ENCODE results near the gene ZNF800.

Gene ZNF800

GRCh38 chr7:127378537-127378936 is 14.0 kb downstream of the ZNF800 start:
- H3K36me3 ChIP-seq (ENCODE audit: control insufficient read depth, insufficient read depth, low read length): peaks cover 1% of the 10 kb centered on the region; the same call in 1 of the 2 replicates
- no peak overlapping the region for H3K4me3 ChIP-seq (replicated peaks; ENCODE audit: low read depth, low read length)
- H3K27me3 ChIP-seq (replicated peaks; ENCODE audit: control insufficient read depth, insufficient read depth, low read length): no peaks in the 10 kb centered on the region
- no peak for TF ChIP-seq CTCF (IDR thresholded peaks at IDR 0.05; ENCODE audit: insufficient read depth, low read length, poor library complexity, severe bottlenecking)
- no peak for DNase-seq (ENCODE audit: extremely low read depth, insufficient read length)

GRCh38 chr7:127377425-127377824 is 15.1 kb downstream of the ZNF800 start:
- H3K27me3 ChIP-seq (replicated peaks; ENCODE audit: control insufficient read depth, insufficient read depth, low read length): no peaks in the 10 kb centered on the region
- no peak overlapping the region for H3K4me3 ChIP-seq (replicated peaks; ENCODE audit: low read depth, low read length)
- DNase-seq (ENCODE audit: extremely low read depth, insufficient read length): no peak
- TF ChIP-seq CTCF (IDR thresholded peaks at IDR 0.05; ENCODE audit: insufficient read depth, low read length, poor library complexity, severe bottlenecking): no peak
- H3K36me3 ChIP-seq (ENCODE audit: control insufficient read depth, insufficient read depth, low read length): peaks cover 1% of the 10 kb centered on the region; the same call in 1 of the 2 replicates

- Histone ChIP-seq H3K36me3 (ENCODE audit: control insufficient read depth, insufficient read depth, low read length) (peaks cover 1% of the 10 kb centered on the region), H3K27me3 (replicated peaks; ENCODE audit: control insufficient read depth, insufficient read depth, low read length) (no peaks in the 10 kb centered on the region), H3K4me3 (replicated peaks; ENCODE audit: low read depth, low read length) (no peak overlapping the region)
- TF ChIP-seq CTCF (IDR thresholded peaks at IDR 0.05; ENCODE audit: insufficient read depth, low read length, poor library complexity, severe bottlenecking): no peak
- no peak for DNase-seq (ENCODE audit: extremely low read depth, insufficient read length)
Observed at GRCh38 chr7:127375631-127376030, 16.9 kb downstream of the ZNF800 start.

- Histone ChIP-seq H3K36me3 (ENCODE audit: control insufficient read depth, insufficient read depth, low read length) (no peaks in the 10 kb centered on the region; the same call in none of the 2 replicates), H3K4me3 (replicated peaks; ENCODE audit: low read depth, low read length) (no peak overlapping the region), H3K27me3 (replicated peaks; ENCODE audit: control insufficient read depth, insufficient read depth, low read length) (no peaks in the 10 kb centered on the region)
- DNase-seq (ENCODE audit: extremely low read depth, insufficient read length): no peak
- TF ChIP-seq CTCF (IDR thresholded peaks at IDR 0.05; ENCODE audit: insufficient read depth, low read length, poor library complexity, severe bottlenecking): no peak
Observed at GRCh38 chr7:127367679-127368078, 24.8 kb downstream of the ZNF800 start.

- Histone ChIP-seq H3K4me3 (replicated peaks; ENCODE audit: low read depth, low read length) (no peak overlapping the region), H3K27me3 (replicated peaks; ENCODE audit: control insufficient read depth, insufficient read depth, low read length) (no peaks in the 10 kb centered on the region), H3K36me3 (ENCODE audit: control insufficient read depth, insufficient read depth, low read length) (no peaks in the 10 kb centered on the region; the same call in none of the 2 replicates)
- DNase-seq (ENCODE audit: extremely low read depth, insufficient read length): no peak
- TF ChIP-seq CTCF (IDR thresholded peaks at IDR 0.05; ENCODE audit: insufficient read depth, low read length, poor library complexity, severe bottlenecking): no peak
Observed at GRCh38 chr7:127366680-127367079, 25.8 kb downstream of the ZNF800 start.

GRCh38 chr7:127365957-127366315 is 26.6 kb downstream of the ZNF800 start:
- TF ChIP-seq CTCF (IDR thresholded peaks at IDR 0.05; ENCODE audit: insufficient read depth, low read length, poor library complexity, severe bottlenecking): no peak
- no peaks in the 10 kb centered on the region for H3K27me3 ChIP-seq (replicated peaks; ENCODE audit: control insufficient read depth, insufficient read depth, low read length)
- peaks cover 3% of the 10 kb centered on the region for H3K36me3 ChIP-seq (ENCODE audit: control insufficient read depth, insufficient read depth, low read length)

More at GRCh38 chr7:127365957-127366315, 26.6 kb downstream of the ZNF800 start:
- DNase-seq (ENCODE audit: extremely low read depth, insufficient read length): no peak
- H3K4me3 ChIP-seq (replicated peaks; ENCODE audit: low read depth, low read length): no peak overlapping the region

All from GM06990 (cell line).